Erythroblast (primary cell): Measurements from ENCODE around the gene ZNF536.

Source experiments
- GATA1 ChIP-seq: IDR thresholded peaks from 2 replicates; pipeline ENCODE4 v1.6.1; 2011; ENCODE audit warnings: low read depth, mild to moderate bottlenecking, control low read depth, low read length, moderate library complexity
- POLR2A ChIP-seq: IDR thresholded peaks from 2 replicates; pipeline ENCODE4 v1.6.1; 2011; ENCODE audit warnings: mild to moderate bottlenecking, low read length

DNA sequence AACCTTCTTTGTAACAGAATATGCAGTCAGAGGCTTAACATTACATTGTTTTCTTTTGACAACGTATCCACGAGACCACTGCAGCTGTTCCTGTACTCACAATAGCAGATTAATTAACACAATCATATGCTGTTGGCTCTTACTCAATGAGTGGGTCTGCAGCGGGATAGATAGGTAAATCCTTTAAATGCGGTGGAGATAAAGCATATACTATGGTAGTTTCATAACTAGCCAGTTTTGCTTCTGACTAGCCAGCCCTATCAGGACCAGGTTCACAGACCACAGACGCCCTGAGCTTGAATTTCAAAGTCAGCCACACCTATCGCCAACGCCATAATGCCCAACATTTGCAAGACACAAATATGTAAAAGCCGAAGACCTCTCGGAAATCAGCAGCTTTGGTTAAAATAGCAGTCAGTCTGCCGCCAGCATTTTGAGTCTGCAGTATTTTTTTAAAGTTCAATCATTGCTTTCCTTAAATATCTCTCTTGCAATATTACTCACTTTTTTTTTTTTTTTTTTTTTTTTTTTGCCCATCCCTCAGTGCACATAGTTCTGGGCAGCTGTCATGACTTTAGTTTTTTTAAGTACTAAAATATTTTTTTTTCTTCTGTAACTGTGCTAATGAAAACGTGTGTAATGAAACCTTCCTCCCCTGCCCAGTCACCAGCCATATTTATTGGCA lies 120.5 kb downstream of the ZNF536 start:
- TF ChIP-seq POLR2A = no peak
- no peak for TF ChIP-seq GATA1
